Measurements from ENCODE around the gene XAF1.

GRCh38 chr17:6796017-6796886 lies 40.4 kb downstream of the XAF1 start:
- TF ChIP-seq EZH2phosphoT487 (IDR thresholded peaks at IDR 0.05; ENCODE audit: unreplicated experiment) (no peak), POLR2AphosphoS5 (IDR thresholded peaks at IDR 0.05; ENCODE audit: low read depth) (no peak), CTCF (conservative IDR thresholded peaks at IDR 0.05; ENCODE audit: low read depth in 2 of 2) (no peak), NANOG (IDR thresholded peaks at IDR 0.05; ENCODE audit: borderline replicate concordance) (no peak), CREB1 (CRISPR knock-in tag; IDR thresholded peaks at IDR 0.05; ENCODE audit: low read depth) (no peak), EZH2 (IDR thresholded peaks at IDR 0.05; ENCODE audit: low read depth, unreplicated experiment) (no peak)
